IMR-90 (cell line): ENCODE measurements around the gene NHEJ1. TPM values are rescaled to one million over a fixed set of nuclear protein-coding genes. Genes with fewer than 3 reads are reported as not detected.

ENCODE experiments used
- ATAC-seq: fragments of 200-7000 bp; cut with Tn5 transposase; 2 replicates; pipeline ENCODE4 v1.9.1; 2020; ENCODE audit warnings: low read depth, mild to moderate bottlenecking, moderate library complexity
- BruUV-seq: library from RNA; stranded (reverse); fragments of 400-500 nt; replicated peaks from 2 replicates; lab custom pipeline; 2021; lab: Mats Ljungman, UMichigan
- CTCF ChIA-PET: fragments of 300-600 bp; formaldehyde crosslinking; extraction: SDS; loops from one replicate; lab custom pipeline; 2021; ENCODE audit warnings: antibody characterized with exemption; lab: Yijun Ruan, JAX
- POLR2A ChIA-PET: fragments of 300-600 bp; sonication (Branson Sonifier 250); formaldehyde crosslinking; loops from one replicate; lab custom pipeline; 2022; ENCODE audit warnings: antibody characterized with exemption; ENCODE audit not compliant: unreplicated experiment; lab: Charles Lee
- DNase-seq: peaks from one replicate; pipeline ENCODE4 v3.0.0; 2013
- H2AFZ ChIP-seq: replicated peaks from 2 replicates; pipeline ENCODE3; 2013; ENCODE audit warnings: low read length, mild to moderate bottlenecking; ENCODE audit not compliant: poor library complexity
- H2AK5ac ChIP-seq: 2 replicates; pipeline ENCODE4 v1.6.1; 2013; ENCODE audit warnings: low read depth, low read length, inconsistent platforms
- H2AK9ac ChIP-seq: replicated peaks from 2 replicates; pipeline ENCODE3; 2013; ENCODE audit warnings: mild to moderate bottlenecking, low read depth, low read length, moderate library complexity; ENCODE audit not compliant: poor library complexity
- H2BK120ac ChIP-seq: 2 replicates; pipeline ENCODE4 v1.6.1; 2013; ENCODE audit warnings: low read depth, low read length, inconsistent platforms
- H2BK15ac ChIP-seq: 3 replicates; pipeline ENCODE4 v1.6.1; 2013; ENCODE audit warnings: low read depth, low read length, inconsistent platforms
- H2BK20ac ChIP-seq: 2 replicates; pipeline ENCODE4 v1.6.1; 2013; ENCODE audit warnings: low read depth, mild to moderate bottlenecking, inconsistent platforms, low read length, moderate library complexity
- H2BK5ac ChIP-seq: 2 replicates; pipeline ENCODE4 v1.6.1; 2013; ENCODE audit warnings: mild to moderate bottlenecking, low read depth, low read length, inconsistent platforms; ENCODE audit not compliant: poor library complexity, severe bottlenecking
- H3K14ac ChIP-seq: replicated peaks from 2 replicates; pipeline ENCODE4 v1.6.1; 2013; ENCODE audit warnings: low read depth, low read length, inconsistent platforms
- H3K18ac ChIP-seq: 2 replicates; pipeline ENCODE4 v1.6.1; 2013; ENCODE audit warnings: low read depth, low read length, control low read depth
- H3K23ac ChIP-seq: 2 replicates; pipeline ENCODE4 v1.6.1; 2013; ENCODE audit warnings: low read depth, low read length, inconsistent platforms
- H3K27ac ChIP-seq: 2 replicates; pipeline ENCODE4 v1.5.1; 2013; ENCODE audit warnings: mild to moderate bottlenecking, control low read depth, low read length; ENCODE audit not compliant: insufficient read depth
- H3K27me3 ChIP-seq: 2 replicates; pipeline ENCODE4 v1.6.1; 2013; ENCODE audit warnings: low read length; ENCODE audit not compliant: control insufficient read depth, insufficient read depth
- H3K36me3 ChIP-seq: 2 replicates; pipeline ENCODE4 v1.6.1; 2013; ENCODE audit warnings: low read length, mixed read lengths; ENCODE audit not compliant: control insufficient read depth, insufficient read depth
- H3K4ac ChIP-seq: 2 replicates; pipeline ENCODE4 v1.6.1; 2013; ENCODE audit warnings: low read depth, low read length, inconsistent platforms
- H3K4me1 ChIP-seq: 2 replicates; pipeline ENCODE4 v1.6.1; 2013; ENCODE audit warnings: low read length, mixed read lengths; ENCODE audit not compliant: control insufficient read depth, insufficient read depth
- H3K4me2 ChIP-seq: 2 replicates; pipeline ENCODE4 v1.6.1; 2013; ENCODE audit warnings: low read depth, mild to moderate bottlenecking, control low read depth, low read length, moderate library complexity
- H3K4me3 ChIP-seq: 2 replicates; pipeline ENCODE4 v1.5.1; 2013; ENCODE audit warnings: low read depth, mild to moderate bottlenecking, control low read depth, low read length, moderate library complexity; ENCODE audit not compliant: insufficient read depth
- H3K56ac ChIP-seq: 2 replicates; pipeline ENCODE4 v1.6.1; 2013; ENCODE audit warnings: low read length, inconsistent platforms; ENCODE audit not compliant: insufficient read depth; ENCODE audit errors: extremely low read depth
- H3K79me1 ChIP-seq, 2 experiments: 2 replicates each; pipeline ENCODE4 v1.6.1; 2013; ENCODE audit warnings: low read length in 2 of 2, inconsistent platforms in 1 of 2, low read depth in 1 of 2
- H3K9ac ChIP-seq: 2 replicates; pipeline ENCODE4 v1.6.1; 2013; ENCODE audit warnings: low read depth, low read length, control low read depth
- H3K9me1 ChIP-seq: 2 replicates; pipeline ENCODE4 v1.6.1; 2013; ENCODE audit warnings: low read length, inconsistent platforms; ENCODE audit not compliant: insufficient read depth
- H3K9me3 ChIP-seq: 2 replicates; pipeline ENCODE4 v1.6.1; 2013; ENCODE audit warnings: low read length; ENCODE audit not compliant: control insufficient read depth, insufficient read depth
- H4K20me1 ChIP-seq: 2 replicates; pipeline ENCODE4 v1.6.1; 2013; ENCODE audit warnings: low read length, inconsistent platforms; ENCODE audit not compliant: insufficient read depth
- H4K5ac ChIP-seq: 2 replicates; pipeline ENCODE4 v1.6.1; 2013; ENCODE audit warnings: mild to moderate bottlenecking, low read depth, low read length, control low read depth
- H4K8ac ChIP-seq, 2 experiments: 2 replicates each; pipeline ENCODE4 v1.6.1; 2013; ENCODE audit warnings: low read depth in 2 of 2, low read length in 2 of 2, control low read depth in 1 of 2, inconsistent platforms in 1 of 2
- H4K91ac ChIP-seq: 2 replicates; pipeline ENCODE4 v1.6.1; 2013; ENCODE audit warnings: low read depth, low read length, inconsistent platforms; ENCODE audit not compliant: insufficient read depth
- MAZ ChIP-seq: IDR thresholded peaks from 2 replicates; pipeline ENCODE4 v1.6.1; 2012; ENCODE audit warnings: low read depth, mild to moderate bottlenecking, low read length, improper control_type of control experiment, moderate library complexity, borderline replicate concordance
- MXI1 ChIP-seq: IDR thresholded peaks from 2 replicates; pipeline ENCODE4 v1.6.1; 2012; ENCODE audit warnings: low read depth, mild to moderate bottlenecking, low read length, moderate library complexity, borderline replicate concordance
- POLR2A ChIP-seq: IDR thresholded peaks from 2 replicates; pipeline ENCODE4 v1.6.1; 2012; ENCODE audit warnings: mild to moderate bottlenecking, low read depth, low read length
- RFX5 ChIP-seq: IDR thresholded peaks from 2 replicates; pipeline ENCODE4 v1.8.0; 2012; ENCODE audit warnings: low read depth, mild to moderate bottlenecking, low read length, moderate library complexity
- WGBS, 2 experiments: methylation state at CpG; one replicate each; pipeline versions ENCODE4 v1.1.5 to v1.1.7; 2013; ENCODE audit warnings: missing lambda C conversion rate in 2 of 2; ENCODE audit not compliant: insufficient read length in 1 of 2; ENCODE audit errors: extremely low coverage in 2 of 2; 5-methylcytosine and 5-hydroxymethylcytosine counted together
- dilution Hi-C: fragments of 300-500 bp; cut with HindIII; formaldehyde crosslinking; loops from one replicate; pipeline ENCODE4 v1.14.3; 2018; ENCODE audit warnings: low sequenced_read_pairs; ENCODE audit not compliant: unreplicated experiment
- in situ Hi-C: fragments of 300-500 bp; cut with MboI; formaldehyde crosslinking; loops from 3 replicates; pipeline ENCODE4 v1.14.3; 2019; ENCODE audit warnings: low sequenced_read_pairs, inconsistent platforms, mixed read lengths
- intact Hi-C: fragments of 100-400 bp; cut with micrococcal nuclease; formaldehyde crosslinking; loops from 2 replicates; pipeline ENCODE4 v1.10.0; 2022
- polyA plus RNA-seq, 3 experiments: library from polyadenylated mRNA; depleted of rRNA; stranded (reverse); fragments of >200 nt; gene quantifications; 2 replicates each; pipeline ENCODE4 v1.2.3, GENCODE V29; 2012; ENCODE audit warnings: low replicate concordance in 1 of 3
- total RNA-seq: library from RNA; depleted of rRNA; stranded (reverse); fragments of >200 nt; gene quantifications from 2 replicates; pipeline ENCODE4 v1.2.3, GENCODE V29; 2012
- TF ChIP-seq, protein P1 (sequence below): fragments of 150-350 bp; IDR thresholded peaks from 2 replicates; pipeline ENCODE4 v1.6.1; 2016; ENCODE audit warnings: low read depth, mild to moderate bottlenecking, low read length, moderate library complexity, borderline replicate concordance
- TF ChIP-seq, protein P2 (sequence below): fragments of 150-350 bp; IDR thresholded peaks from 2 replicates; pipeline ENCODE4 v1.6.1; 2017; ENCODE audit warnings: mild to moderate bottlenecking, antibody characterized with exemption, low read length, low read depth

NHEJ1 gene
- total and polyA plus RNA-seq, 2 of the 4 experiments (the other 2 are of a cell fraction) = 12.5 to 23.1 TPM

DNA sequence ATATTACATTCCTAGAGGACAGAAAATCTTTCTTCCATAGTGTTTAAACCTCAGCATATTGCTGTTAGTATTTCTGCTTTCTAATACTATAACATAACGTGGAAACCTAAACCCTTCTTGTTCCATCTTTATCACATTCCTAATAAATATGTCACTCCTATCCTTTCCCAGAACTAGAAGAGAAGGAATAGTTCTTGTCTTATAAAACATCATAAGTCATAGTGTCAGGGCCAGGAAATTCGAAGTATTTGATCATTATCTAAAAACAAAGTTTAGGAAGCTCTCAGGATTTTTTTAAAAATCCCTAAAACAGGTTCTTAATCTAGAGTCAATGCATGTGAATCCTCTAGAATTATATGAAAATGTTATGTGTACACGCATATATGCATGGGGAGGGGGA is 2.0 kb downstream of the NHEJ1 start:
- DNase-seq = peak; percentile 17
- ChIA-PET CTCF (interaction anchor here (0.6 to 1.6 kb wide), 5 partner anchors 99 to 210 kb away, joined by 3 to 8 read pairs (median 3); no protein-coding TSS in a partner anchor), POLR2A (no interaction called here)
- Histone ChIP-seq H3K9me1 (no peaks in the 10 kb centered on the region; the same call in 1 of the 2 replicates), H3K9ac (no peak overlapping the region), H3K4me3 (no peak overlapping the region), H3K56ac (no peak overlapping the region), H3K9me3 (no peaks in the 10 kb centered on the region), H3K36me3 (0 out of 2 replicates have a peak, but pooled peaks cover 3% of the 10 kb centered on the region), H3K23ac (no peak overlapping the region), H2AK9ac (no peak overlapping the region), H2AK5ac (no peak overlapping the region), H3K27me3 (no peaks in the 10 kb centered on the region), H3K4ac (no peak overlapping the region), H4K20me1 (no peaks in the 10 kb centered on the region), H2BK120ac (no peak overlapping the region), H3K4me2 (no peak overlapping the region), H4K91ac (no peak overlapping the region), H4K8ac (no peak overlapping the region), H2BK20ac (no peak overlapping the region), H3K27ac (no peak overlapping the region), H2BK5ac (no peak overlapping the region), H2AFZ (no peak overlapping the region), H3K4me1 (peaks cover 3% of the 10 kb centered on the region; the same call in 1 of the 2 replicates), H2BK15ac (no peak overlapping the region), H3K79me1 (peaks cover 5 to 17% of the 10 kb centered on the region in 2 experiments; a peak in 2 of 4 replicates), H4K5ac (no peak overlapping the region), H3K18ac (no peak overlapping the region), H3K14ac (no peak overlapping the region)
- intact Hi-C loops = no loop called here
- no peak for ATAC-seq
- no CpG with 5 or more reads among the region's 3 CpGs for WGBS, 2 experiments
- dilution Hi-C loops = no loop called here
- BruUV-seq = no TSS peak
- in situ Hi-C loops = no loop called here
- TF ChIP-seq MXI1 (no peak), POLR2A (no peak), RFX5 (no peak), MAZ (no peak)
- TF ChIP-seq, protein P1, sequence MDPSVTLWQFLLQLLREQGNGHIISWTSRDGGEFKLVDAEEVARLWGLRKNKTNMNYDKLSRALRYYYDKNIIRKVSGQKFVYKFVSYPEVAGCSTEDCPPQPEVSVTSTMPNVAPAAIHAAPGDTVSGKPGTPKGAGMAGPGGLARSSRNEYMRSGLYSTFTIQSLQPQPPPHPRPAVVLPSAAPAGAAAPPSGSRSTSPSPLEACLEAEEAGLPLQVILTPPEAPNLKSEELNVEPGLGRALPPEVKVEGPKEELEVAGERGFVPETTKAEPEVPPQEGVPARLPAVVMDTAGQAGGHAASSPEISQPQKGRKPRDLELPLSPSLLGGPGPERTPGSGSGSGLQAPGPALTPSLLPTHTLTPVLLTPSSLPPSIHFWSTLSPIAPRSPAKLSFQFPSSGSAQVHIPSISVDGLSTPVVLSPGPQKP = no peak
- TF ChIP-seq, protein P2, sequence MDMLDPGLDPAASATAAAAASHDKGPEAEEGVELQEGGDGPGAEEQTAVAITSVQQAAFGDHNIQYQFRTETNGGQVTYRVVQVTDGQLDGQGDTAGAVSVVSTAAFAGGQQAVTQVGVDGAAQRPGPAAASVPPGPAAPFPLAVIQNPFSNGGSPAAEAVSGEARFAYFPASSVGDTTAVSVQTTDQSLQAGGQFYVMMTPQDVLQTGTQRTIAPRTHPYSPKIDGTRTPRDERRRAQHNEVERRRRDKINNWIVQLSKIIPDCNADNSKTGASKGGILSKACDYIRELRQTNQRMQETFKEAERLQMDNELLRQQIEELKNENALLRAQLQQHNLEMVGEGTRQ = no peak
